HG02571 (cell line): ENCODE results near the gene ODAPH.
"Not testable (repeated sequence)": the region's sequence is repeated elsewhere in the genome, so short reads cannot be mapped to it uniquely, and the experiment has no call there.

Source experiments
- ATAC-seq: cut with Tn5 transposase; IDR thresholded peaks from one replicate; pipeline ENCODE4 v1.9.1; 2021; ENCODE audit warnings: mild to moderate bottlenecking, moderate library complexity; ENCODE audit not compliant: unreplicated experiment

ODAPH gene

GRCh38 chr4:75544220-75544619 lies 11.6 kb upstream of the ODAPH start:
- not testable (repeated sequence) for ATAC-seq

- no peak for ATAC-seq
Observed at GRCh38 chr4:75544870-75545269, 11.0 kb upstream of the ODAPH start.

GRCh38 chr4:75545526-75545925 lies 10.3 kb upstream of the ODAPH start:
- ATAC-seq, result no peak

- no peak for ATAC-seq
Observed at GRCh38 chr4:75547647-75548387, 8.0 kb upstream of the ODAPH start.

- ATAC-seq, result no peak
Observed at GRCh38 chr4:75549019-75549418, 6.8 kb upstream of the ODAPH start.

GRCh38 chr4:75552452-75552851 lies 3.4 kb upstream of the ODAPH start:
- no peak for ATAC-seq

GRCh38 chr4:75557696-75558095 lies 1.8 kb downstream of the ODAPH start:
- ATAC-seq, result no peak

GRCh38 chr4:75561789-75562188 lies 5.9 kb downstream of the ODAPH start:
- ATAC-seq, result no peak

GRCh38 chr4:75564023-75564422 lies 8.2 kb downstream of the ODAPH start:
- no peak for ATAC-seq

- no peak for ATAC-seq
Observed at GRCh38 chr4:75565481-75565880, 9.6 kb downstream of the ODAPH start.

GRCh38 chr4:75566911-75567310 lies 11.0 kb downstream of the ODAPH start:
- no peak for ATAC-seq

- no peak for ATAC-seq
Observed at GRCh38 chr4:75567725-75568124, 11.9 kb downstream of the ODAPH start.

- ATAC-seq, result no peak
Observed at GRCh38 chr4:75584067-75584466, 28.2 kb downstream of the ODAPH start.

- ATAC-seq, result no peak
Observed at GRCh38 chr4:75593393-75593792, 37.5 kb downstream of the ODAPH start.

- ATAC-seq, result no peak
Observed at GRCh38 chr4:75596061-75596460, 40.2 kb downstream of the ODAPH start.

- no peak for ATAC-seq
Observed at GRCh38 chr4:75598390-75598789, 42.5 kb downstream of the ODAPH start.

GRCh38 chr4:75599647-75600046 lies 43.8 kb downstream of the ODAPH start:
- ATAC-seq, result no peak

- ATAC-seq, result no peak
Observed at GRCh38 chr4:75605928-75606327, 50.1 kb downstream of the ODAPH start.

- ATAC-seq, result no peak
Observed at GRCh38 chr4:75612306-75612705, 56.4 kb downstream of the ODAPH start.
